DLD1 (cell line): ENCODE data around the gene HOXB4.

ENCODE experiments used
- in situ Hi-C: cut with HindIII; loops from 2 replicates; pipeline ENCODE4 v1.10.0; 2017; ENCODE audit warnings: low sequenced_read_pairs

The HOXB4 gene

DNA sequence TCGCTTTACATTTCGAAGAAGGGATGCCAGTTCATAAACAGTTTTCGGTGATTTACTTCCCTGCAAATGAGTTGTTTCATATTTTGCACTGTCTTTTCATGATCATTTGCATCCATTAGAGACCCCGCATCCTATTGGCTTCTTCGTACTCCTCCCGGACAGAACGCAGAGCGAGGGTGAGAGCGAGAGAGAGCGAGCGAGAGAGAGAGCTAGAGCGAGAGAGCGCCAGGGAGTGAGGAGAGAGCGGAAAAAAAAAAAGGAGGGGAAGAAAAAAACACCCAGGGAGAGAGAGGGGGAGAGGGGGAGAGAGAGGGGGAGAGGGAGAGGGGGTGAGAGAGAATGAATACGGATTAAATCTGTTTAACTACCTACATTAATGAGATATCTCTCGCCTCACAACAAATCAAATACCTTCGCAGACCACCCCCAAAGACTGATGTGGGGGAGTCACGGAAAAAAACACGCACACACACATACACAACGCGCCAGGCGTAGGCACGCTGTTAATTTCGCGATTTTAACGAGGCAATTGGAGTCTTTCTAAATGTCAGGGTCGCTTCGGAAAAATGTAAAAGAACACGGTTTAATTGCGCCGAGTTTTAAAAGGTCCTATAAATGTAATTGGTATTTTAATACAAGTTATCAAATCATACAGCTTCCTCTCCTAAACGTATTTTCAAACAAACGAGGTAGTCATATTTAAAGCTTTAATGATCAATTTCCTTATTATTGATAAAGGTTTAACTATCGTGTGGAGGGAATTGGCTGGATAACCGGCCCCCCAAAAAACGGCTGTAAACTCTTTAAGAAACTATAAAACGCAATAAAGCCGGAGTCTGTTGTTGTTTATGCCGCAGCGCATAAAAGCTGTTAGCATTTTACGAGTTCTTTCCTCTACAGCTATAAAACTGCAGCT lies 37.2 kb upstream of the HOXB4 start, which contains the start of gene HOXB8:
Gene HOXB8 (minus strand): TSS at position 246 of the 916 bp plus-strand sequence. CDS start 588 bp downstream, outside the sequence.
- in situ Hi-C loops: no loop called here

DNA sequence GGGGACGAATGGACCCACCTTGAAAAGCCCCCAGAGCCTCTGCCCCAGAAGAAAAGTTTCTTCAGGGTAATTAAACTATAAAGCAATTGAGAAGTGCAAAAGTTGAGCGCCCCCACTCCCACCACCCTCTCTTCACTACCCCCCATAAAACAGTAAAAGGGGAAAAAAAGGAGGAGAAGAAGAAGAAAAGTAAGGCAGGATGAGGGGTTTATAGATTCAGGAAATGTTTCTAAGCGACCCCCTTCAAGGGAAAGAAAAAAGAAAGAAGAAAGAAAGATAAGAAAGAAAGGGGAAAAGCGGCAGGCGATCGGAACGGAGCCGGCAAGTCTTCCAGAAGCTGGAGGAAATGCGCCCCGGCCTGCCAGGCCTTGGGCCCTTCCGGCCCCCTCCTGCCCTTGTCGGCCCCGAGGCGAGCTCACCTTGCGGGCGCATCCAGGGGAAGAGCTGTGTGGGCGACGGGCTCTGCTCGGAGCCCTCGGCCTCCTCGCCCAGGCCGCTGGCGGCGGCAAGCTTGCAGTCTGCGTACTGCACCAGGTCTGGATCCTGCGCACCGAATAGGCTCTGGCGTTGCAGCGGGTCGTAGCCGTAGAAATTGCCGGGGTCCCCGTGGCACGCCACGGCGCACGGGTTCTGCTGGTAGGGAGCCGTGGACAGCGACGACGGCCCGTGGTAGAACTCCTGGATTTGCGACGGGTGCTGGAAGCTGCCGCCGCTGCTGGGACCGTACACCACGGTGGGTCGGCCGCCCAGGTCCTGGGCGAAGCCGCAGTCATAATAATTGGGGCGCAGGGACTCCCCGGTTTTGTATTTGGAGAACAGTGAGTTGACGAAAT lies 35.9 kb upstream of the HOXB4 start:
- in situ Hi-C loops: no loop called here

DNA sequence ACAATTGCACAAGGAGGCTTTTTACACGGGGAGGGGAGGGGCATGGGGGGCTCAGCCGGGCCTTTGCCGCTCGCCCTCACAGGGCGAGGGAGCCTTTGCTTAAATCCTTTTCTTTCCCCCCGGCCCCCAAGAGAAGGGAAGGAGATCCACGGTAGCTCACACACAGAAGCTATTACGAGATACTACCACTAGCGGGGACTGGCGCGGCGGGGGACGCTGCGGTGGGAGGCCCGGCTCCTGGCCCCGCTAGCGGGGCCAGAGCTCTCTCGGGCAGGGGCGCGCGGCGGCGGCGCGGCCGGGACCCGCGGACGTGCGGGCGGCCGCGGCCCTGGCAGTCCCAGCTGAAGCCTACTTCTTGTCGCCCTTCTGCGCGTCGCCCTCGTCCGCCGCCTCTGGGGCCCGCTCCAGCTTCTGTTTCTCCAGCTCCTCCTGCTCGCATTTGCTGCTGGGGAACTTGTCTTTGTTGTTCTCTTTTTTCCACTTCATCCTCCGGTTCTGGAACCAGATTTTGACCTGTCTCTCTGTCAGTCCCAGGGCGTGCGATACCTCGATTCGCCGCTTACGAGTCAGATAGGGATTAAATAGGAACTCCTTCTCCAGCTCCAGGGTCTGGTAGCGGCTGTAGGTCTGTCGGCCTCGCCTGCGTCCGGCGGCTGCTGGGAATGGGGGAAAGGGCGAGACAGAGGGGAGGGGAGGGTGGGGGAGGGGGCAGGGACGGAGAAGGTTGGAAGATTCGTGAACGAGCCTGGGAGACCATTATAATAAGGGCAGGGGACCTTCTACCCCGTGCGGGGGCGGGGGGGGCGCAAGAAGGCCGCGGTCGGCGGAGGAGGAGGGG lies 34.9 kb upstream of the HOXB4 start:
- in situ Hi-C loops: no loop called here

DNA sequence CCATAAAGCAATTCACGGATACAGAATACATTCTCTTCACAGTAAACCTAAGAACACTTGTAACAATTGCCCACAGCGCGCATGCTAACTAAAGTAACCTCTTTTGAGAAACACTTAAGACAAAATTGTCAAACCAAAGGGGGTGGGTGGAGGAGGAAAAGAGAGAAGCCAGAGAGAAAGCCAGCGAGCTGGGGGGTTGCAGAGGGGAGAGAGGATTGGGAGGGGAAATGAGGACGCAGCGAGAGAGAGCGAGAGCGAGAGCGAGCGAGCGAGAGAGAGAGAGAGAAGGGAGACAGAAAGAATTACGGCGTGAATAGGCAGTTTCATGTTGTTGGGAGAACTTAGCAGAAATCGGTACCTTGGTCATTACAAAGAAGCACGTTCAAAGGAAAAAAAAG lies 34.3 kb upstream of the HOXB4 start:
- in situ Hi-C loops: no loop called here

DNA sequence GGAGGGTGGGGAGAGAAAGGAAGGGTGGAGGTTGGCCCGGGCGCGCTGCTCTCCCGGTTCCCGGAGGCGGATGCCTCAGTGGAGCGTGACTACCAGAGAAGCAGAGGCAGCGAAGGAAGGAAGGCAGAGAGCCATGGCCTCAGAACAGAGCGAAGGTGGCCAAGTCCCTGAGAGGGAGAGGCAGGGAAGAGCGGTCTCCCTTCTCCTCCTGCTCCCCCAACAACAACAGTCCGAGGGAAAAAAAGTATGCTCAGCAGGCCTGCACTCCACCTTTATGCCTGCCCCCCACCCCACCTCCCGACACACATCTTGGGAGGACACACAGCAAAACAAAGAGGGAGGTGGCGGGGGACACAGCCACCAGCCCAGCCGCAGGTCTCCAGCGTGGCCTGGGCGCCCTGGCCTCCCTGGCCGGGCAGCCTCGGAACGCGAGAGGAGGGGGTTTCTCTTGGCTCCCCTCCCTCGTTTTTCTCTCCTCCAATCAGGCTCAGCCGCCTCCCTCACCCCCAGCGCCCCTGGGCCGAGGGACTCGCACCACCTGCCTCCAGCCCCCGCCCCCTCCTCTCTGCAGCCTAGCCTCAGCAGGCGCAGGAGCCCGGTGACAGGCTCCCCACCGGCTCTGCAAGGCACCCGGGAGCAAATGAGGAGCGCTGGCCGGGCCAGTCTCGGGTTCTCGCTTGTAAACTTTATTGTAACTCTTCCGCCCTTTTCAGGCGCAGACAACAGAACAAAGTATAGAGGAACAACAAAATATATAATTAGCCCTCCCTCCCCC lies 33.7 kb upstream of the HOXB4 start:
- in situ Hi-C loops: no loop called here

DNA sequence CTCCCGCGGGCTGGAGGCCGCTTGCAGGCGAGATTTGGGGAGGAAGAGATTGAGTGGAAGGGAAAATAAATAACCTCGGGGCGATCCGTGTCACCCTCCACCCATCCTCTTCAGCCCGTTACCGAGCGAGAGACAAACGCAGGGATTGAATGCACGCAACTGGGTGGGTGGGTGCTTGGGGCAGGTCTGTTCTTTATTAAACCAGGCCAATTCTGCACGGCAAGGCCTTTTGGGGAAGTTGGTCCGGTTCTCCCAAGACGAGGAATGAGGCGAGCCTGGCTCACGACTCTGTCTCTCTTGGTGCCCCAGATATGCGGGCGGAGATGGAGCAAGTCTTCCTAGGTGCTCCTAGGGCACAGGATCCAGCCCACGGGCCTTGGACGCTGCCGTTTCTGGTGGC lies 33.1 kb upstream of the HOXB4 start:
- in situ Hi-C loops: no loop called here

DNA sequence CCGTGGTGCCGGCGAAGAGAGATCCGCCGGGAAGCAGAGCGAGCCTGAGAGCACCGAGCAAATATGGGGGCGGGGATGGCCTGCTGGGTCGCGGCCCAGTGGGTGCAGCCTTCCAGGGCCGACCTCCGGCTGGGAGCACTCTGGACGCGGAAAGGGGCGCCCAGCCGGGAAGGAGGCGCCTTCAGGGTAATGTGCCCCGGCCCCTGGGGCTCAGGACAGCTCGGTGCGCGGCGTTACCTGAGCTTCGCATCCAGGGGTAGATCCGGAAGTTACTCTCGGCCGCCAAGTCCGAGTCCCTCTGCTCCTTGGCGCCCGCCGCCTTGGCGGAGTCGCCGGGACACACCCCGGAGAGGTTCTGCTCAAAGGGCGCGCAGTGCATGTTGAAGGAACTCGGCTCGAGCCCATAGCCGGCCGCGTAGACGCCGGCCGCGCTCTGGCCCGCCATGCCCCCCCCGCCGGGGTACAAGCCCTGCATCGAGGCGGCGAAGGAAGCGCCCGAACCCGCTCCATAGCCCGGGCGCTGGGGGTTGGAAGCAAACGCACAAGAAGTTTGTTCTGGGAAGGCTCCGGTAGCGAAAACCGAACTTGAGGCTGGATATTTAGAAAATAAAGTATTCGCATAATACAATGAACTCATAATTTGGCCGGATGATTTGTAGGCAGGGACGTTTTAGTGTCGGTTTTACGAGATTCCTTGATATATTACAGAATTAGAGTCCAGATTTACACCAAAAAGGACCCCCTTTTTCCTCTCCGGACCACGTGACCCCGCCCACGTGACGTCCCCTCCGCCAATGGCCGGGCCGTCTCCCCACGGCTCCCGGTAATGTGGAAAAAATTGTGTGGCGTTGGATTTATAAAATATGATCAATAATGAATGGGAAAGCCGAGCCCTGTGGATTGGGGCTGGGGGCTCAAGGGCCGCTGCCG lies 32.4 kb upstream of the HOXB4 start, which contains the start of gene HOXB7:
Gene HOXB7 (minus strand): TSS at position 736 of the 930 bp plus-strand sequence. CDS start 99 bp downstream, at position 637.
- in situ Hi-C loops: no loop called here

DNA sequence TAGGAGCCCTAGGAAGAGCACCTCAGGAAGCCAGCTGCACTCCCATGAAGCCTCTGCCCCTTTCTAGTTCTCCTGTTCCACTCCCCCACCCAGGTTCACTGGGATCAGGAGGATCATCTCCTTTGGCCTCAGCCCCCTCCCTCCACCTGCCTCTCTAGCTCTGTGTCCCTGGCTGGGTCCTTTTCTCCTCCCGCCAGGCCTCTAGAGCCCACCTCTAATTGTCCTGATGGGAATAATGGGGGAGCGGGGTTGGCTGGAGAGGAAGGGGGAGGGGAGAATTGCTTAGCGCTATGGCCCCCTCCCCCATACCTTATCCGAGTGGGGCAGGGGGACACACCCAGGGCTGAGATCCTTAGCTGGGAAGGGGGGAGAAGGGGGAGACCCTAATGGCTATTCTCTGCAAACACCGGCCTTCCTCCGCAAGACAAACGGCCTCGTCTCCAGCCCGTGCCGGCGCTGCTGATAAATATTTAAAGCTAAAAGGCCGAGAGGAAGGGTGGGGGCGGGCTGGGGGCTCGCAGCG lies 31.7 kb upstream of the HOXB4 start:
- in situ Hi-C loops: no loop called here

DNA sequence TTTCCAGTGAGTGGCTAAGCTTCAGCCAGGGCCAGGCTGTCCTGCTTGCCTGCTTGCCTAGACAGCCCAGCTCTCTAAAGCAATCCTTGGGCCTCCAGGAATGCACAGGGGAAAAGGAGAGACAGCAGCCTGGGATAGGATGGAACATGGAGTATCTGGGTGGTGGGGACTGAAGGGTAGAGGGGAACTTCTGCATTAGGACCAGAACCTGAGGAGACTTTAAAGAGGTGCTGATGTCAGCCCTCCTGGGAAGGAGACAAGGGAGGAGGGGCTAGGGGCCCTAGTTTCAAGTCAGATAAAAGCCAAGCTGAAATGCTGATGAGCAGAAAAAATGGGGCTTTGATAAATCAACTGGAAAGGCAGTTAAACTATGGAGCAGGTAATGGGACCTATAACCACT lies 30.9 kb upstream of the HOXB4 start:
- in situ Hi-C loops: no loop called here

DNA sequence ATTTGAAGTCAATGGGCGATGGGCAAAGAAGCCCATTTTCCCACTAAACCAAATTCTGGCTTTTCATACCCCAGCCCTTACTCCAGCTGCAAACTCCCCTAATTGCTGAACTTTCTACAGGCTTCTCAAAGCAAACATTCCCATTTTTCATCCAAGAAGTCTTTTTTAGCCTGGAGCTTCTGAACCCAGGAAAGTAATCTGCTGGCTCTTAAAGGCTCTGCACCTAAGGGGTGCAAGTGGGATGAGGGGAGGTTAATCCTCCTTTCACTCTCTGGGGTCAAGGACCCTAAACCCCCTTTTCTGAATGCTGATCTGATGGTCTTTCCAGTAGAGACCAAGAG lies 30.3 kb upstream of the HOXB4 start:
- in situ Hi-C loops: no loop called here

DNA sequence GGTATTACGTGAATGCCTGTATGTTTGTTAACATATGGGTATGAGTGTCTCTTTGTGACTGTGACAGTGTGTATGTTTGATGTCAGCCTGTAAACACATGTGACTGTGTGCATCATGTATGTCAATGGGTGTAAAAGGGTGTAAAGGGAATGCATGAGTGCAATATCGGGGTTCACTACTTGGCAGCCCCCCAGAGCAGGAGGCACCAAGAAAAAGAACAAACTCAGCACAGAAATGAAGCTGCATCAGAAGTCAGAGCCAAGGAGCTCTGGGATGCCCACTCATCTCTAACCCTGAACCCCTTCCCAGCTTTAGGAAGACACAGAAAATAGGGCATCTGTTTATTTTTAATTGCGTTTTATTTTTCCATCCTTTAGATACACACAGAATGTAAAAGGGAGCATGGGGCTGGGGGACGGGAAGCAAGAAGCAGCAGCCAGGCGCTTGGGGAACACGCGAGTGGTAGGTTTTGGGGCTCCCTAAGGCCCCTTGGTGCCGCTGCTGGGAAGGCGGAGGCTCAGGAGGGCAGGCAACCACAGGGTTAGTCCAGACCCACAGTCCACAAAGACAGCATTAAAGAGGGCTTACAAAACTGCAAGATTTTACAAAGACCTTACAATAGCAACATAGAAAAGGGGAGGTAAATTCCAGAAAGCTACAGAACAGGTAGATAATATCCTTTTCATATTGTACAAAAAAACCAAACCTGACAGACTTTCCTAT lies 28.9 kb upstream of the HOXB4 start:
- in situ Hi-C loops: no loop called here

DNA sequence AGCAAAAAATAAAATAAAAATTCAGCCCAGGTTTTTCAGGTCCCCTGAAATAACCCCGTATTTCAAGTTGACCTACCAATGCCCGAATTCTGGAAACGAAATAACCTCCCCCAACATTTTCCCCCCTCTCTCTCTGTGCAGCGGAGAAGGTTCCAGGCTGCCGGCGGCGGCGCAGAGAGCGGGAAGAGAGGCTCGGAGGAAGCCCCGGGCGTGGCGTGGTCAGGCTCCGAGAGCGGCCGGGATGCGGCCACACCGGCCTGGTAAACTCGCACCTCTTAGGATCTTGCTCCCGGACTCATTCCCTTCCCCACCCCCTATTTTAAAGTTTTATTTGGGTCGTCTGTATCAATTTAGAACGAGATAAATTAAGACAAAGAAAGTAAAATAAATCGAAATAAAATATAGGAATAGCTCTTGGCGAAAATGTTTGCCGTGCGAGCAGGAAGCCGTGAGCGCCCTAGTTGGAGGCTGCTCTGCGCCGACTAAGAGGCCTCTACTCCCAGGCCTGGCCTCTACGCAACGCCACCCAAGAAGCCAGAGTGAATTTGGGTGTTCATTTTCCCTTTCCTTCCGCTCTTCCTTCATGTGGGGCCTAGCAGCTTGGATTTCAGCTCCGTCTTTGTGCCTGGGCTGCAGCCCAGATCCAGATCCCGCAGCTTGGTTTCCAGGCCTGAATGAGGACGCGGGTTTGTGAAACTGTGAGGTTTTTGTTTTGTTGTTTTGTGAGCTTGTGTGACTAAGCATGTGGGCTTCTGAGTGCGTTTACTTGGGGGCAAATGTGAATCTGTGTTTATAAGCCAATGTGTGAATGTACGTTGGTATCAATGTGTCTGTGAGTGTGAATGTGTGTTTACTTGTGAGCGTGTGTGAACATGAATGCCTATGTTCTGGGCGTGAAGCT lies 28.1 kb upstream of the HOXB4 start:
- in situ Hi-C loops: no loop called here

DNA sequence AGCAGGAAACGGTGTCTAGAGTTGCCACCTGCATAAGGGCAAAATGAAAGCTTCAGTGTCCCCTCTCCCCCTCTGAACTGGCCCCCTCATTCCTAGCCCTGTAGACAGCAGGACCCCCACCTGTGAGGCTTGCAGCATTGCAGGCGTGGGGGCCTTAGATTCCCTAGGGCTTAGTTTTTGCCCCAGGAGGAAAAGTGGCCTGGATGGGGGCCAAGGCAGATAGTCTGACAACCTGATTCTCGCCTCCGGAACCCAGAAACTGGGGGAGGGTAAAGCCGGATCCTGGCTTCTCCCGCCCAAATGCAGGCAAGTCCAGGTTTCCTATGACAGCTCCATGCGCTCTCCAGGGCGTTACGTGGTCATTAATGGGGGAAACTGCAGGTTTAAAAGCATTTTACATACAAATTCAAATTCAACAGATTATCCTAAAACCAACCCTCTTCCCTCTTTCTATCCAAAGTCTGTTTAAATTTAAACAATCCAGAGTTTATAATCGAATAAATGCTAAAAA lies 27.3 kb upstream of the HOXB4 start:
- in situ Hi-C loops: no loop called here

DNA sequence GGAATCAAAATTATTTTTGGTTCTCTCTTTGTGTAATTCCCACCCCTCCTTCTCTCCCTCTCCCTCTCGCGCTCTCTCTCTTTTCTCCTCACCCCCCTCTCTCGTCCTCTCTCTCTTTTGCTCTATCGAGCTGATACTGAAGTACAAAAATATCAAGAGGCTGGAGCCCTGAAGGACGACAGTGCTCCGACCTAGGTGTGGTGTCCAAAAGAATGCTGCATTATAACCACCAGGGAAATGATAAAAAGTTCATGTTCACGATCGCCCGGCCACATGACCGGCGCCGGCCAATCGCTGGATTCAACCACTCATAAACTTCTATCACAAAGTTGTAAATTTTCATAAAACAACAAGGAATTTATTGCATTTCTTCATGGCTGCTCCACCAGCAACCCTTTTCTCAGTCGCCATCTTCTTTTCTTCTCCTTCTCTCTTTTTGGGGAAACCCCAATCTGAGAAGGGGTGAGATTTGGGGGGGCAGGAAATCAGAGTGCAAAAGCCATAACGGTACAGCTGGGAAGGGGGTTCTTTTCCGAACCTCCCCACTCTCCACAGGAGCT lies 26.7 kb upstream of the HOXB4 start, which contains the start of gene HOXB6:
Gene HOXB6 (minus strand): TSS at position 217 of the 560 bp plus-strand sequence. CDS start 6,836 bp downstream, outside the sequence.
- in situ Hi-C loops: no loop called here

DNA sequence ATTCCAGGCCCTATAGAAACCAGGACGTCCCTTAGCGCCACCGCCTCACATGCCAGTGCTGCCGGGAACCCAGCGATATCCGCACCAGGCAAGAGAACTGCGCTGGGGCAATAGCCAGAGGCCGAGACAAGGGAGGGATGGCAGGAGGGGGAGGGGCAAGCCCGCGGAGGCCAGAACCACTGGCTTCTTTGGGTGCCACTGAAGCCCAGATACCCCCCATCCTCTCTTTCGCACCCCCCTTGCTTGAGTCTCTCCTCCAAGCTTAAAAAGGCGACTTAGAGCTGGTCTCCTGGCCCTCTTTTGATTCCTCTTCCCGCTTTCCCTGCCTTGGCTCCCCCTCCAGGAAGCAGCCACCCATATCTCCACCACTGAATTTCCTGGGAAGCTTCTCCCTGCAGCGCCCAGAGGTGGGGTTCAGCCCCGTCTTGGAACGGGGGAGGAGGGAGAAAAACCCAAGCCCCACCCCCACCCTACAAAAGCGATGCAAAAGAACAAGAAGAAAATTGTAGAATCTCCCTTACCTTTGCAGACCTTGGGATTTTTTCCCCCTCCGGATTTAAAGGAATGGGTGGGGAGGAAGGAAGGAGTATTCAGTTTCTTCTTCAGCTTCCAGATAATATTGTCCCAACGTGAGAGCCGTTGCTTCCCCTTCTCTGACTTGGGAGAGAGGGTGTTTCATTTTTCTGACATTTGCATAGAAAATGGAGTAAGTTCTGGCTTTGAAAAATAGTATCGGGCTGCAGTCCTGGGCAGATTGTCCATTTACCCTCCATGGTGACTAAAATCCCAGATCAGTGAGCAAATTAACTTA lies 26.0 kb upstream of the HOXB4 start:
- in situ Hi-C loops: no loop called here
